LNCAP (cell line): ENCODE measurements around the gene SNRNP200.

Experiments used
- TF ChIP-seq, protein P1 (sequence below): fragments of 450-650 bp; IDR thresholded peaks from 2 replicates; pipeline ENCODE4 v1.5.1; 2017; ENCODE audit warnings: mild to moderate bottlenecking

Gene SNRNP200

DNA sequence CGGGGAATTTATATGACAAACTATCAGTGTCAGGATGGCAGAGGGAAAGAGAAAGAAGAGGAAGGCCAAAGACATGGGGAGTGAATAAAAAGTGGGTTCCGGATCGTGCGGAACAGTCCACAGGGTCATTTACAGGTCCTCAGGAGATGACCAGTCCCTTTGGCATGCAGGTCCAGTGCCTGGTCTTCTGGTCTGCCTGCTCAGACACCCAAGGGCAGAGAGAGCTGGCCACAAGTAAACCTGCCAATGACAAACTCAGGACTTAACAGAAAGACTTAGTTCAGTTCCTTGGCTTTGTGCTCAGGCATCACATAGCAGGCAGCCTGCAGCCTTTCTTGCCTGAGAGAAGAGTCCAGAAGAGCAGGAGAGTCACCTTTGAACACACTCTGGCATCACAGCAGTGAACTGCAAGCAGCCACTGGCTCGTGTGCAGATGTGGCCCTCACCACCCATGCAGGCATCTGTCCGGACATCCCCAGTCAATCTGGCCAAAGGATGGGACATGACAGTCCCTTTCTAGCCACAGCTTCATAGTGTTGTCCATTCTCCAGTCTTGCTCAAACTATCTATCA is 53.5 kb downstream of the SNRNP200 start:
- TF ChIP-seq, protein P1, sequence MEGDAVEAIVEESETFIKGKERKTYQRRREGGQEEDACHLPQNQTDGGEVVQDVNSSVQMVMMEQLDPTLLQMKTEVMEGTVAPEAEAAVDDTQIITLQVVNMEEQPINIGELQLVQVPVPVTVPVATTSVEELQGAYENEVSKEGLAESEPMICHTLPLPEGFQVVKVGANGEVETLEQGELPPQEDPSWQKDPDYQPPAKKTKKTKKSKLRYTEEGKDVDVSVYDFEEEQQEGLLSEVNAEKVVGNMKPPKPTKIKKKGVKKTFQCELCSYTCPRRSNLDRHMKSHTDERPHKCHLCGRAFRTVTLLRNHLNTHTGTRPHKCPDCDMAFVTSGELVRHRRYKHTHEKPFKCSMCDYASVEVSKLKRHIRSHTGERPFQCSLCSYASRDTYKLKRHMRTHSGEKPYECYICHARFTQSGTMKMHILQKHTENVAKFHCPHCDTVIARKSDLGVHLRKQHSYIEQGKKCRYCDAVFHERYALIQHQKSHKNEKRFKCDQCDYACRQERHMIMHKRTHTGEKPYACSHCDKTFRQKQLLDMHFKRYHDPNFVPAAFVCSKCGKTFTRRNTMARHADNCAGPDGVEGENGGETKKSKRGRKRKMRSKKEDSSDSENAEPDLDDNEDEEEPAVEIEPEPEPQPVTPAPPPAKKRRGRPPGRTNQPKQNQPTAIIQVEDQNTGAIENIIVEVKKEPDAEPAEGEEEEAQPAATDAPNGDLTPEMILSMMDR: no peak

DNA sequence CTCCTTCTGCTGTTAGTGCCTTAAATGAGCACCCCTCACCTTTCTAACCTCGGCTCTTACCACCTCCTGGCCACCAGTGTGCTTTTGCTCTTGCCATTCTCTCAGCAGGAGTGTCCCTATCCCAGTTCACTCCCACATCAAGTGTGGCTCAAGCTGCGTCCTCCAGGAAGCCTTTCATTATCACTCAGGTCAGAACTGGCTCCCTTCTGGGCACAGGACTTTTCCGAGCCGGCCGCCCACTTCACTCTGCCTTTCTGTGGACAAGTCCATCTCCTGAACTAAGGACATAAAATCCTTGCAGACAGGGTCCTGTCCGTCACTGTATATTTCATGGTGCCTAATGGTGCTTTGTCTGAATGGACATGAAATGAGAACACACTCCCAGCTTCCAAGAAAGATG is 55.2 kb downstream of the SNRNP200 start:
- TF ChIP-seq, protein P1: no peak

DNA sequence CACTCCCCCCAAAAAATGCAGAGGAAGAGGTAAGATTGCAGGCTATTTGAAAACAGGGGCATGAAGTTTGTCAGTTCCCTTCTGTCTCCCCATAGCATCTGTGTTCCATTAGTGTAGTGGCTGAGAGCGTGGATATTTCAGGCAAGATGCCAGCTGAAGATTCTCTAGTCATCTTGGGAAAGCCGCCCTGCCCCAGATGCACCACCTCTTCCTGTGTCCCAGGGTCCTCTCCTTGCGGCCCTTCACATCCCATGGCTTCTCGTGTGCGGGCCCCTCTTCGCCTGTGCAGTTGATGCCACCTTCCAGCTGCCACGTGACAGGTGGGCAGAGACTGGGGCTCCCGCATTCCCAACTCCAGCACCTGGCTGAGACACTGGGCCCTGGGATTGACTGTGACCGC is 55.7 kb downstream of the SNRNP200 start:
- TF ChIP-seq, protein P1: no peak

- TF ChIP-seq, protein P1: no peak
These were observed 56.7 kb downstream of the SNRNP200 start for GRCh38 chr2:96248624-96249023.

DNA sequence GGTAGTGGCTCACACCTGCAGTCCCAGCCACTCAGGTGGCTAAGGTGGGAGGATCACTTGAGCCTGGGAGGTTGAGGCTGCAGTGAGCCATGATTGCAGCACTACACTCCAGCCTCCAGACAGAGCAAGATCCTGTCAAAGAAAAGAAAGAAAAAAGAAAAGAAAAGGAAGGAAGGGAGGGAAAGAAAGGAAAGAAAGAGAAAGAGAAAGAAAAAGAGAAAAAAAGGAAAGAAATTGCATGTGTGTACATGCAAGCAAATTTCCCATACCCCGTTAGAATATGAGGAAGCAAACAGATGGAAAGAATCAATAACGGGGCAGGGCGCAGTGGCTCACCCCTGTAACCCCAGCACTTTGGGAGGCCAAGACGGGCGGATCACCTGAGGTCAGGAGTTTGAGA is 57.5 kb downstream of the SNRNP200 start:
- TF ChIP-seq, protein P1: no peak

- TF ChIP-seq, protein P1: no peak
These were observed 58.3 kb downstream of the SNRNP200 start for GRCh38 chr2:96247009-96247408.

DNA sequence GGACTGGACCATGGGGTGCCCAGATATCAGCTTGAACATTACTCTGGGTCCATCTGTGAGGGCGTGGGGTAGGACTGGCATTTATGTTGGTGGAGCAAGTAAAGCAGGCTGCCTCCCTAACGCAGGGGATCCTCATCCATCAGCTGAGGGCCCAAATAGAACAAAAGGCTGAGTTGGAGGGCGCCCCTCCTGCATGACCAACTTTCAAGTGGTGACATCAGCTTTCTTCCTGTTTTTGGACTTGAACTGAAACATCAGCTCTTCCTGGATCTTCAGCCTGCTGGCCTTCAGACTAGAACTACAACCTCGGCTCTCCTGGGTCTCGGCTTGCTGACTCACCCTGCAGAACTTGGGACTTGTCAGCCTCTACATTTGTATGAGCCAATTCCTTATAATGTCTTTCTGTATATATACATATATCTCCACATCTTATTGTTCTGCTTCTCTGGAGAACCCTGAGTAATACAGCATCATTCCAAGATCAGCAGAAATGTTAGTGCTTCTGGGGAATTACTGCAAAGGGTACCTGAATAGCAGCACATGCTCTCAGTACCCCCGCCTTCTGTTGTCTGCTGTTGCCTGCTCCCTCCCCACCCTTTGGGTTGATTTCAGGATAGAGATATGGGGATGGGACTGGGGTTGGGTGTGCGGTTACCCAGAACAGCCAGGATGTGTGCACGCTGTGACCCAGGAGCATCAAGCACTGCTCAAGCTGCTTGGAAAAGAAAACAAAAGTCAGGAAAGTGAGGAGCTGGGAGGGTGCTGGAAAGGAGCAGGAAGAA is 59.5 kb downstream of the SNRNP200 start:
- TF ChIP-seq, protein P1: no peak
